ENCODE data around the gene FNDC3A.
"Not testable (repeated sequence)": the region's sequence is repeated elsewhere in the genome, so short reads cannot be mapped to it uniquely, and the experiment has no call there.

Gene FNDC3A

DNA sequence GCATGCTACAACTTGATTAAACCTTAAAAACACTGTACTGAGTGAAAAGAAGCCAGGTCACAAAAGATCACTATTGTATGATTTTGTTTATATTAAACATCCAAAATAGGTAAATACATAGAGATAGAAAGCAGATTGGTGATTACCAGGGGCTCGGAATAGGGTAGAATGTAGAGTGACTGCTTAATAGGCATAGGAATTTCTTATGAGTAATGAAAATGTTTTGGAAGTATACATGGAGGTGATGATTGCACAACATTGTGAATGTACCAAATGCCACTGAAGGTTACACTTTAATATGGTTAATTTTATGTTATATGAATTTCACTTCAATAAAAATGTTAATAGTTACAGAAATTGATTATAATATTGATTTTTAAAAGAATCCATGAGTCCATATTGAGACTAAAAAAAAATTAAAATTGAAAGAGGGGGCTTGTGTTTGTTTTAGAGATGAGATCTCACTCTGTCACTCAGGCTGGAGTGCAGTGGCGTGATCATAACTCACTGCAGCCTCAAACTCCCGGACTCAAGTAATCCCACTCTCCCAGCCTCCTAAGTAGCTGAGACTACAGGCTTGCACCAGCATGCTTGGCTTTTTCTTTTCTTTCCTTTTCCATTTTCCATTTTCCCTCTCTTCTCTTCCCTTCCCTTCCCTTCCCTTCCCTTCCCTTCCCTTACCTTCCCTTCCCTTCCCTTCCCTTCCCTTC is 85.1 kb downstream of the FNDC3A start:
- TF ChIP-seq, protein P1, sequence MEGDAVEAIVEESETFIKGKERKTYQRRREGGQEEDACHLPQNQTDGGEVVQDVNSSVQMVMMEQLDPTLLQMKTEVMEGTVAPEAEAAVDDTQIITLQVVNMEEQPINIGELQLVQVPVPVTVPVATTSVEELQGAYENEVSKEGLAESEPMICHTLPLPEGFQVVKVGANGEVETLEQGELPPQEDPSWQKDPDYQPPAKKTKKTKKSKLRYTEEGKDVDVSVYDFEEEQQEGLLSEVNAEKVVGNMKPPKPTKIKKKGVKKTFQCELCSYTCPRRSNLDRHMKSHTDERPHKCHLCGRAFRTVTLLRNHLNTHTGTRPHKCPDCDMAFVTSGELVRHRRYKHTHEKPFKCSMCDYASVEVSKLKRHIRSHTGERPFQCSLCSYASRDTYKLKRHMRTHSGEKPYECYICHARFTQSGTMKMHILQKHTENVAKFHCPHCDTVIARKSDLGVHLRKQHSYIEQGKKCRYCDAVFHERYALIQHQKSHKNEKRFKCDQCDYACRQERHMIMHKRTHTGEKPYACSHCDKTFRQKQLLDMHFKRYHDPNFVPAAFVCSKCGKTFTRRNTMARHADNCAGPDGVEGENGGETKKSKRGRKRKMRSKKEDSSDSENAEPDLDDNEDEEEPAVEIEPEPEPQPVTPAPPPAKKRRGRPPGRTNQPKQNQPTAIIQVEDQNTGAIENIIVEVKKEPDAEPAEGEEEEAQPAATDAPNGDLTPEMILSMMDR (conservative IDR thresholded peaks at IDR 0.05; ENCODE audit: control insufficient read depth, insufficient read depth, low read depth, low read length), result no peak
- DNase-seq (ENCODE audit: low read depth), result peak; percentile 51
- H3K4me3 ChIP-seq (ENCODE audit: control insufficient read depth, low read depth, low read length), result no peak overlapping the region

GRCh38 chr13:49061388-49061752 is 85.7 kb downstream of the FNDC3A start:
- not testable (repeated sequence) for H3K4me3 ChIP-seq (ENCODE audit: control insufficient read depth, low read depth, low read length); DNase-seq (ENCODE audit: low read depth)

DNA sequence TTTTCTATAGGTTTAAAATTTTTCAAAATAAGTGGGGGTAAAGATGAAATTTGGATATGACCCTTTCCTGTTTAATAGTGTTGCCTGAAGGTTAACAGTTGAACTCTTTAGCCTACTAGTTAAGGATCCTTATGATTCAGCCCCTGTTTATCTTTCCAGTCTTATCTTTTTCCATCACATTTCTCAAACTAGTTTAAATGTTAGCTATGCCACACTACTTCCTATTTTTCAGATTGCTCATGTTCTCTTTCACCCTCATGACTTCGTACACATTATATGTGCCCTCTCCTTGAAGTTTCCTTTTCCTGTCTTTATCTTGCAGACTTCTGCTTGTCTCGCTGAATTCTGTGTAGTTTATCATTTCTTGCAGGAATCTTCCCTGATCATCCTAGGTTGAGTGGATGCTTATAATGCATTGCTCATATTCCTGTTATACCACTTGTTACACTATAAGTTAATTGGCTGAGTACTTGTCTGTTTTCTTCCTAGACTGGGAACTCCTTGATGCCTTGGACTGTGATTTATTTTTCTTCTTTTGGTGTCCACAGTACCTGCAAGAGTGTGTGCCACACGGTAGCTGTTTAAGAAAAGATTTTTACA is 86.7 kb downstream of the FNDC3A start:
- DNase-seq (ENCODE audit: low read depth), result no peak
- H3K4me3 ChIP-seq (ENCODE audit: control insufficient read depth, low read depth, low read length), result no peak overlapping the region
- TF ChIP-seq, protein P1 (conservative IDR thresholded peaks at IDR 0.05; ENCODE audit: control insufficient read depth, insufficient read depth, low read depth, low read length), result no peak

DNA sequence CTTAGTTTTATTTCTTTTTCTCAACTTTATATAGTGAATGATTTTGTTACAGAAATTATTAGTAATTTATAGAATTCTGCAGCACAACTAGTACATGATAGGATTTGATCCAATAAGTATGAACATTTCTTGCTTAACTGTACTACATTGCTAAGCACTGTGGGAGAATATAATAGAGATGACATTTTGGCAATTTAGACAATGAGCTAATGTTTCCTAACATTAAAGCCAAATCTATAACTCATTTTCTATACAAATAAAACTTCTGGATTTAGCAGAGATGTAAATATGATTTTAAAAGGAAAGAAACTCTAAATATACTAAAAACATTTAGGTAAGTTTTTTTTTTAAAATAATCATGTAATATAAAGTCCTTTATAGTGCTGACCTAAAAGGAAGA is 87.3 kb downstream of the FNDC3A start:
- no peak overlapping the region for H3K4me3 ChIP-seq (ENCODE audit: control insufficient read depth, low read depth, low read length)
- no peak for DNase-seq (ENCODE audit: low read depth)
- TF ChIP-seq, protein P1 (conservative IDR thresholded peaks at IDR 0.05; ENCODE audit: control insufficient read depth, insufficient read depth, low read depth, low read length), result no peak

DNA sequence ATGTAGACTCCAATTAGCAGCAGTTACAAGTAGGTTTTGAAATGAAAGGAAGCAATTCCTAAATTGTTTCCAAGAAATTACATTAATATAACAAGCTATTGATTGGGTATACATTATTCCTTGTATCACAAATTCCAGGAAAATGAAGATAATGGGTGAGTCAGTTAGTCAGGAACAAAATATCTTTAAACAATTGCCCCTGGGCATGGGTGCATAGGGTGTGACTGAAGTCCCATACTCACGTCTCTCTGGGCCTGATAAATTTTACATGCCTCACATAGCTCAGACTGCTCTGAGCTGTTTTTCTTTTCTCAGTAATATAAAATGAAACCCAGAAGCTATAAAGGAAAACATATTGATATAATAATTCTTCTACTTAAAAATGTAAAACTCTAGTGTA is 87.8 kb downstream of the FNDC3A start:
- TF ChIP-seq, protein P1 (conservative IDR thresholded peaks at IDR 0.05; ENCODE audit: control insufficient read depth, insufficient read depth, low read depth, low read length), result no peak
- DNase-seq (ENCODE audit: low read depth), result no peak
- H3K4me3 ChIP-seq (ENCODE audit: control insufficient read depth, low read depth, low read length), result no peak overlapping the region

- TF ChIP-seq, protein P1 (conservative IDR thresholded peaks at IDR 0.05; ENCODE audit: control insufficient read depth, insufficient read depth, low read depth, low read length), result no peak
- DNase-seq (ENCODE audit: low read depth), result no peak
- no peak overlapping the region for H3K4me3 ChIP-seq (ENCODE audit: control insufficient read depth, low read depth, low read length)
Observed at GRCh38 chr13:49064476-49064875, 88.8 kb downstream of the FNDC3A start.

DNA sequence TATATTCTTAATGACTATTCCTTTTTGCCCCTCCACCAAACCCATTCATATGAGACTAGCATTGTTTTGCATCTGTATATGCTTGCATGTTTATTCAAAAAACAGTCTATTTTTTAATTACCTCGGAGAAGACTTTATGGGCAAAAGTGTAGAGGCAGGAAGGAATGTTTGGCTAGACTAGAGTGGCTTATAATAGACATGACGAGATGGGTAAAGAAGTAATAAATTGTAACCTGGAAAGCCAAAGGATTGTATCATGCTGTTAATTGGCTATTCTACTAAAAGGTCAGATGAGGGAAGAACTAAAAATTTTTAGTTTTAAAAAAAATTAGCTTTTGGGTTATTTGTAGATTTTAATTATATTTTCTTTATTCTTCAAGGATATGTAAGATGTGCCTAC is 91.1 kb downstream of the FNDC3A start:
- TF ChIP-seq, protein P1 (conservative IDR thresholded peaks at IDR 0.05; ENCODE audit: control insufficient read depth, insufficient read depth, low read depth, low read length), result no peak
- no peak for DNase-seq (ENCODE audit: low read depth)
- H3K4me3 ChIP-seq (ENCODE audit: control insufficient read depth, low read depth, low read length), result no peak overlapping the region

DNA sequence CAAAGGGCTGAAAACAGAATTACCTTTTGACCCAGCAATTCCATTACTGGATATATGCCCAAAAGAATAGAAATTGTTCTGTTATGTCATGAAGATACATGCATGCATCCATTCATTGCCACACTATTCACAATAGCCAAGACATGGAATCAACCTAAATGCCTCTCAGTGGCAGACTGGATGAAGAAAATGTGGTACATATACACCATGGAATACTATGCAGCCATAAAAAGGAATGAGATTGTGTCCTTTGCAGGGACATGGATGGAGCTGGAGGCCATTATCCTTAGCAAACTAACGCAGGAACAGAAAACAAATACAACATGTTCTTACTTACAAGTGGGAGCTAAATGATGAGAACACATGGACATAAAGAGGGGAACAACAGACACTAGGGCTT is 92.8 kb downstream of the FNDC3A start:
- not testable (repeated sequence) for DNase-seq (ENCODE audit: low read depth); H3K4me3 ChIP-seq (ENCODE audit: control insufficient read depth, low read depth, low read length)

DNA sequence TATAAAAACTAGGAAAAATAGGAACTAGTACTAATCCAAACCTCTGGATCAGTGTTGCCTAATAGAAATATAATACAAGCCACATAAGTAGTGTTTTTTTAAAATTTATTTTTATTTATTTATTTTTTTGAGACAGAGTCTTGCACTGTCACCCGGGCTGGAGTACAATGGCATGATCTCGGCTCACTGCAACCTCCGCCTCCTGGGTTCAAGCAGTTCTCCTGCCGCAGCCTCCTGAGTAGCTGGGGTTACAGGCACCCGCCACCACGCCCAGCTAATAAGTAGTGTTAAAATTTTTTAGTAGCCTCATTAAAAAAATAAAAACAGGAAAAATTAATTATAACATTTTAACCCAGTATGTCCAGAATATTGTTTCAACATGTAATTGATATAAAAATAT is 94.3 kb downstream of the FNDC3A start:
- DNase-seq (ENCODE audit: low read depth), result not testable (repeated sequence)

More for the DNA sequence above, 94.3 kb downstream of the FNDC3A start:
- H3K4me3 ChIP-seq (ENCODE audit: control insufficient read depth, low read depth, low read length), result not testable (repeated sequence)
